A549 (cell line): ENCODE data around the gene TRAM2. TPM values are rescaled to one million over a fixed set of nuclear protein-coding genes. Genes with fewer than 3 reads are reported as not detected.
A peak's percentile ranks its signal among the peaks of the same experiment; 100 is the strongest.

Source experiments
- ATAC-seq, 2 experiments: fragments of 200-7000 bp in 1 of 2; fragments of >200 bp in 1 of 2; cut with Nextera tagmentation in 1 of 2; cut with Tn5 transposase in 1 of 2; 3 replicates each; pipeline versions ENCODE4 v1.8.0 to v1.9.1; 2018 to 2020; ENCODE audit warnings: mild to moderate bottlenecking in 1 of 2, moderate library complexity in 1 of 2
- CTCF ChIA-PET: fragments of 300-600 bp; sonication (Branson Sonifier 250); formaldehyde crosslinking; extraction: SDS; loops from one replicate; lab custom pipeline; 2021; ENCODE audit warnings: antibody characterized with exemption, inconsistent platforms; lab: Yijun Ruan, JAX
- POLR2A ChIA-PET: fragments of 350-600 bp; formaldehyde crosslinking; extraction: SDS; loops from one replicate; lab custom pipeline; 2021; ENCODE audit warnings: antibody characterized with exemption, inconsistent platforms; lab: Yijun Ruan, JAX
- DNase-seq, 2 experiments: peaks; one replicate each; pipeline versions ENCODE4 v3.0.0 to v3.0.0-alpha.2; 2011 to 2016; ENCODE audit warnings: low read depth in 1 of 2, low spot score in 1 of 2
- FAIRE-seq: peaks from 2 replicates; lab custom pipeline; 2011; peaks lifted over from hg19 to GRCh38; lab: Jason Lieb, UNC
- H3K27ac ChIP-seq, 2 experiments: fragments of >200 bp; sonication (Bioruptor Twin); formaldehyde crosslinking; 3 replicates each; pipeline ENCODE4 v1.5.1; 2016 to 2017
- H3K4me1 ChIP-seq: fragments of >200 bp; sonication (Bioruptor Twin); formaldehyde crosslinking; 3 replicates; pipeline ENCODE4 v1.6.1; 2016
- H3K4me2 ChIP-seq: fragments of >200 bp; sonication (Bioruptor Twin); formaldehyde crosslinking; 3 replicates; pipeline ENCODE4 v1.6.1; 2016
- H3K4me3 ChIP-seq: fragments of >200 bp; sonication (Bioruptor Twin); formaldehyde crosslinking; 3 replicates; pipeline ENCODE4 v1.5.1; 2016
- H3K9me3 ChIP-seq: fragments of >200 bp; sonication (Bioruptor Twin); formaldehyde crosslinking; 3 replicates; pipeline ENCODE4 v1.6.1; 2016
- CEBPB ChIP-seq, 2 experiments: fragments of >200 bp in 1 of 2; sonication (Bioruptor Twin) in 1 of 2; formaldehyde crosslinking in 1 of 2; IDR thresholded peaks; 2 replicates each; pipeline ENCODE4 v1.6.1; 2012 to 2016
- CTCF ChIP-seq: fragments of >200 bp; sonication (Bioruptor Twin); formaldehyde crosslinking; IDR thresholded peaks from 3 replicates; pipeline ENCODE4 v1.5.1; 2016
- EHF ChIP-seq: fragments of 250-450 bp; sonication (Bioruptor Pico); IDR thresholded peaks from 2 replicates; pipeline ENCODE4 v1.5.0; 2020; ENCODE audit warnings: mild to moderate bottlenecking
- EP300 ChIP-seq, 2 experiments: fragments of >200 bp; sonication (Bioruptor Twin); formaldehyde crosslinking; IDR thresholded peaks; 2 replicates in 1 of 2; 3 replicates in 1 of 2; pipeline ENCODE4 v1.6.1; 2016 to 2017
- FOSB ChIP-seq: fragments of 250-450 bp; sonication (Bioruptor Pico); IDR thresholded peaks from 2 replicates; pipeline ENCODE4 v1.5.0; 2020; ENCODE audit warnings: mild to moderate bottlenecking, moderate library complexity
- FOSL2 ChIP-seq, 2 experiments: fragments of 450-650 bp in 1 of 2; fragments of >200 bp in 1 of 2; sonication (Bioruptor Twin) in 1 of 2; formaldehyde crosslinking; IDR thresholded peaks; 2 replicates each; pipeline versions ENCODE4 v1.5.0 to v1.6.1; 2016 to 2020; ENCODE audit warnings: mild to moderate bottlenecking in 1 of 2, moderate library complexity in 1 of 2
- GATA3 ChIP-seq: IDR thresholded peaks from 2 replicates; pipeline ENCODE4 v1.6.1; 2012; ENCODE audit warnings: borderline replicate concordance
- HDAC2 ChIP-seq: fragments of 200-600 bp; sonication (generic); IDR thresholded peaks from 2 replicates; pipeline ENCODE4 v1.6.1; 2016
- HMGXB4 ChIP-seq: fragments of 250-450 bp; sonication (Bioruptor Pico); IDR thresholded peaks from 2 replicates; pipeline ENCODE4 v1.5.0; 2021; ENCODE audit warnings: mild to moderate bottlenecking, moderate library complexity, borderline replicate concordance
- HOXA7 ChIP-seq: fragments of 250-450 bp; sonication (Bioruptor Pico); IDR thresholded peaks from 2 replicates; pipeline ENCODE4 v1.5.0; 2020; ENCODE audit warnings: mild to moderate bottlenecking, moderate library complexity
- MYC ChIP-seq: IDR thresholded peaks from 2 replicates; pipeline ENCODE4 v1.6.1; 2012; ENCODE audit warnings: mild to moderate bottlenecking, inconsistent platforms, low read length, improper control_type of control experiment, borderline replicate concordance
- NFE2L2 ChIP-seq: fragments of 150-350 bp; conservative IDR thresholded peaks from 2 replicates; pipeline ENCODE4 v1.6.1; 2014; ENCODE audit warnings: low read length
- NR3C1 ChIP-seq: fragments of >200 bp; sonication (Bioruptor Twin); formaldehyde crosslinking; IDR thresholded peaks from 3 replicates; pipeline ENCODE4 v1.6.1; 2017
- PHF8 ChIP-seq: fragments of 200-600 bp; sonication (generic); IDR thresholded peaks from 2 replicates; pipeline ENCODE4 v1.6.1; 2016; ENCODE audit warnings: low read depth, mild to moderate bottlenecking, antibody characterized with exemption, moderate library complexity, borderline replicate concordance
- POLR2A ChIP-seq: IDR thresholded peaks from 2 replicates; pipeline ENCODE4 v1.6.1; 2012; ENCODE audit warnings: mild to moderate bottlenecking, low read length
- RAD21 ChIP-seq, 2 experiments: fragments of >200 bp in 1 of 2; sonication (Bioruptor Twin) in 1 of 2; formaldehyde crosslinking in 1 of 2; IDR thresholded peaks in 1 of 2; conservative IDR thresholded peaks in 1 of 2; 2 replicates in 1 of 2; 3 replicates in 1 of 2; pipeline ENCODE4 v1.6.1; 2012 to 2018; ENCODE audit warnings: inconsistent platforms in 1 of 2
- RARB ChIP-seq: fragments of 250-450 bp; sonication (Bioruptor Pico); IDR thresholded peaks from 2 replicates; pipeline ENCODE4 v1.8.0; 2021; ENCODE audit warnings: mild to moderate bottlenecking, moderate library complexity
- RCOR1 ChIP-seq: fragments of 150-350 bp; IDR thresholded peaks from 2 replicates; pipeline ENCODE4 v1.6.1; 2014; ENCODE audit warnings: antibody characterized with exemption, low read length, low read depth
- RFX5 ChIP-seq: fragments of 450-650 bp; IDR thresholded peaks from 2 replicates; pipeline ENCODE4 v1.7.1; 2014; ENCODE audit warnings: antibody characterized with exemption, mild to moderate bottlenecking, moderate library complexity
- SMC3 ChIP-seq: fragments of >200 bp; sonication (Bioruptor Twin); formaldehyde crosslinking; IDR thresholded peaks from 3 replicates; pipeline ENCODE4 v1.6.1; 2018; ENCODE audit warnings: inconsistent platforms
- TP53 ChIP-seq: fragments of 250-450 bp; sonication (Bioruptor Pico); IDR thresholded peaks from 2 replicates; pipeline ENCODE4 v1.5.0; 2021; ENCODE audit warnings: mild to moderate bottlenecking, moderate library complexity
- ZNF302 ChIP-seq: fragments of 250-450 bp; sonication (Bioruptor Pico); IDR thresholded peaks from 2 replicates; pipeline ENCODE4 v1.9.0; 2021; ENCODE audit warnings: inconsistent platforms, mild to moderate bottlenecking, moderate library complexity
- ZSCAN20 ChIP-seq: fragments of 250-450 bp; sonication (Bioruptor Pico); IDR thresholded peaks from 2 replicates; pipeline ENCODE4 v1.8.0; 2022; ENCODE audit warnings: mild to moderate bottlenecking, moderate library complexity
- whole genome bisulfite sequencing: methylation state at CpG from one replicate; pipeline ENCODE4 v1.1.6; 2017; ENCODE audit errors: missing lambda C conversion rate; 5-methylcytosine and 5-hydroxymethylcytosine counted together
- polyA plus RNA-seq, 4 experiments: library from polyadenylated mRNA; depleted of rRNA in 3 of 4; stranded (reverse); fragments of >200 nt; fragmentation: RNase III in 1 of 4; extraction: RNeasy Plus Mini Kit Qiagen cat#74134 plus additional on column Dnase treatment in 1 of 4; gene quantifications; 2 replicates in 3 of 4; 3 replicates in 1 of 4; pipeline ENCODE4 v1.2.3, GENCODE V29; 2011 to 2017
- TF ChIP-seq, protein P1 (sequence below): IDR thresholded peaks from 2 replicates; pipeline ENCODE4 v1.6.1; 2012; ENCODE audit warnings: low read depth, borderline replicate concordance
- TF ChIP-seq, protein P2 (sequence below): IDR thresholded peaks from 2 replicates; pipeline ENCODE4 v1.6.1; 2012
- TF ChIP-seq, protein P3 (sequence below): fragments of 150-350 bp; IDR thresholded peaks from 2 replicates; pipeline ENCODE4 v1.6.1; 2014; ENCODE audit warnings: low read depth, mild to moderate bottlenecking, low read length
- TF ChIP-seq, protein P4 (sequence below): fragments of >200 bp; sonication (Bioruptor Twin); formaldehyde crosslinking; IDR thresholded peaks from 2 replicates; pipeline ENCODE4 v1.6.1; 2016

TRAM2 gene
- polyA plus RNA-seq, 2 of the 4 experiments (the other 2 are of a cell fraction) = 16.4 to 25.4 TPM

- ChIA-PET POLR2A (interaction anchor here (0.8 to 2.8 kb wide), 8 partner anchors 10 to 157 kb away, joined by 3 to 19 read pairs (median 6); partner anchors contain the start of gene EFHC1), CTCF (interaction anchor here (0.6 to 3.4 kb wide), 24 partner anchors 8 to 490 kb away, joined by 3 to 29 read pairs (median 4); no protein-coding TSS in a partner anchor)
- peak overlapping the region; percentile 95 to 100 for H3K27ac ChIP-seq
- H3K4me3 ChIP-seq = peak overlapping the region; percentile 69
- DNase-seq = peak; percentile 67 to 84
- no peaks in the 10 kb centered on the region for H3K9me3 ChIP-seq
- FAIRE-seq = no peak
- TF ChIP-seq RAD21 (conservative IDR thresholded peaks at IDR 0.05 in 1 of 2, IDR thresholded peaks at IDR 0.05 in 1 of 2) = peak in 1 of 2 experiments; percentile 52
- TF ChIP-seq TP53 (CRISPR knock-in tag) = no peak
- TF ChIP-seq, protein P1, sequence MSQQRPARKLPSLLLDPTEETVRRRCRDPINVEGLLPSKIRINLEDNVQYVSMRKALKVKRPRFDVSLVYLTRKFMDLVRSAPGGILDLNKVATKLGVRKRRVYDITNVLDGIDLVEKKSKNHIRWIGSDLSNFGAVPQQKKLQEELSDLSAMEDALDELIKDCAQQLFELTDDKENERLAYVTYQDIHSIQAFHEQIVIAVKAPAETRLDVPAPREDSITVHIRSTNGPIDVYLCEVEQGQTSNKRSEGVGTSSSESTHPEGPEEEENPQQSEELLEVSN = 0 out of 2 replicates have a peak, but pooled peaks have one; percentile 33
- no peak for TF ChIP-seq RFX5
- TF ChIP-seq NFE2L2 = no peak
- no peak for TF ChIP-seq RCOR1
- peak; percentile 53 for TF ChIP-seq CTCF
- TF ChIP-seq POLR2A = peak; percentile 47
- TF ChIP-seq SMC3 = peak; percentile 50; the same call in 2 of the 3 replicates
- 0 out of 2 replicates have a peak, but pooled peaks have one; percentile 6 for TF ChIP-seq GATA3
- TF ChIP-seq, protein P2, sequence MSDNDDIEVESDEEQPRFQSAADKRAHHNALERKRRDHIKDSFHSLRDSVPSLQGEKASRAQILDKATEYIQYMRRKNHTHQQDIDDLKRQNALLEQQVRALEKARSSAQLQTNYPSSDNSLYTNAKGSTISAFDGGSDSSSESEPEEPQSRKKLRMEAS = peak; percentile 58
- TF ChIP-seq ZNF302 (CRISPR knock-in tag) = no peak
- WGBS = 0% methylated on average over 13 of the region's 51 CpGs
- peaks cover 39% of the 10 kb centered on the region for H3K4me1 ChIP-seq
- peak overlapping the region; percentile 97 for H3K4me2 ChIP-seq
- ATAC-seq = peak; percentile 92
These were observed 353 bp downstream of the TRAM2 start for GRCh38 chr6:52576392-52577021.

DNA sequence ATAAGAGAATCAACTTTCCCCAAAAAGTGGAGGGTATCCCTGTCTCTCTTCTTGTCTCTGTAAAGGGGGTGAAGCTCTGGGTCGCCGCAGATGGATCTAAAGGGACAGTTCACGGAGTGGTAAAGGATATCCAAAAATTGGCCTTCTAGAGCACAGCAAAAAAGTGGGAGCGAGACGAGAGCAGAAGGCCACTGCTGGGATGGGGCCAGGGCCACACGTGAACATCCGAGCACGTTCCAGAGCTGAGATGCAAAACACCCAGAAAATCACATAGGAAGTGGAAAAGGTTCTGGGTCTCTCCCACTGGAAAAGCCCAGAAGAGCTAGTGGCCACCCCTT, 837 bp downstream of the TRAM2 start:
- DNase-seq = no peak

GRCh38 chr6:52575502-52575892, 1.4 kb downstream of the TRAM2 start:
- H3K27ac ChIP-seq = peak overlapping the region; percentile 95 to 100; a peak in 5 of 6 replicates
- no peak for FAIRE-seq
- POLR2A ChIA-PET = interaction anchor here (1.3 to 2.8 kb wide), 2 partner anchors 20 to 156 kb away, joined by 10 to 14 read pairs; partner anchors contain the start of gene EFHC1
- no peak for TF ChIP-seq HMGXB4 (CRISPR knock-in tag)
- TF ChIP-seq FOSL2 (IDR thresholded peaks at IDR 0.05) = no peak
- no peak for TF ChIP-seq FOSL2 (CRISPR knock-in tag; IDR thresholded peaks at IDR 0.05)
- TF ChIP-seq RARB = no peak
- TF ChIP-seq, protein P3, sequence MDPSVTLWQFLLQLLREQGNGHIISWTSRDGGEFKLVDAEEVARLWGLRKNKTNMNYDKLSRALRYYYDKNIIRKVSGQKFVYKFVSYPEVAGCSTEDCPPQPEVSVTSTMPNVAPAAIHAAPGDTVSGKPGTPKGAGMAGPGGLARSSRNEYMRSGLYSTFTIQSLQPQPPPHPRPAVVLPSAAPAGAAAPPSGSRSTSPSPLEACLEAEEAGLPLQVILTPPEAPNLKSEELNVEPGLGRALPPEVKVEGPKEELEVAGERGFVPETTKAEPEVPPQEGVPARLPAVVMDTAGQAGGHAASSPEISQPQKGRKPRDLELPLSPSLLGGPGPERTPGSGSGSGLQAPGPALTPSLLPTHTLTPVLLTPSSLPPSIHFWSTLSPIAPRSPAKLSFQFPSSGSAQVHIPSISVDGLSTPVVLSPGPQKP = no peak
- no peak for TF ChIP-seq ZSCAN20
- no peak for TF ChIP-seq HDAC2
- TF ChIP-seq NR3C1 = no peak
- TF ChIP-seq, protein P1 = no peak
- TF ChIP-seq HOXA7 (CRISPR knock-in tag) = no peak
- no peak for TF ChIP-seq MYC
- no peak for TF ChIP-seq EHF
- TF ChIP-seq, protein P4, sequence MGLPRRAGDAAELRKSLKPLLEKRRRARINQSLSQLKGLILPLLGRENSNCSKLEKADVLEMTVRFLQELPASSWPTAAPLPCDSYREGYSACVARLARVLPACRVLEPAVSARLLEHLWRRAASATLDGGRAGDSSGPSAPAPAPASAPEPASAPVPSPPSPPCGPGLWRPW = no peak
- TF ChIP-seq CEBPB (IDR thresholded peaks at IDR 0.05) = no peak
- TF ChIP-seq PHF8 = no peak

More for the DNA sequence above, 837 bp downstream of the TRAM2 start:
- peak overlapping the region; percentile 97 for H3K4me2 ChIP-seq
- H3K4me1 ChIP-seq = peaks cover 39% of the 10 kb centered on the region
- peak overlapping the region; percentile 95 to 100 for H3K27ac ChIP-seq
- no peak; a peak in 1 of 6 replicates for ATAC-seq
- 0 out of 2 replicates have a peak, but pooled peaks have one; percentile 8 for TF ChIP-seq GATA3
- TF ChIP-seq FOSB (CRISPR knock-in tag) = no peak
- TF ChIP-seq EP300 (IDR thresholded peaks at IDR 0.05) = no peak
- peak overlapping the region; percentile 69 for H3K4me3 ChIP-seq
- ChIA-PET CTCF (interaction anchor here (0.6 to 3.4 kb wide), 21 partner anchors 9 to 490 kb away, joined by 3 to 29 read pairs (median 4); no protein-coding TSS in a partner anchor), POLR2A (interaction anchor here (0.8 to 2.8 kb wide), 8 partner anchors 9 to 156 kb away, joined by 3 to 19 read pairs (median 6); partner anchors contain the start of gene EFHC1)
- H3K9me3 ChIP-seq = no peaks in the 10 kb centered on the region
- no peak for FAIRE-seq
- 33% methylated on average over 7 of the region's 8 CpGs for WGBS

More at GRCh38 chr6:52575502-52575892, 1.4 kb downstream of the TRAM2 start:
- WGBS = 78% methylated on average over 10 of the region's 10 CpGs
- ATAC-seq (no peak), DNase-seq (no peak)
- peaks cover 39% of the 10 kb centered on the region for H3K4me1 ChIP-seq
- no peaks in the 10 kb centered on the region for H3K9me3 ChIP-seq
- peak overlapping the region; percentile 69 for H3K4me3 ChIP-seq
- CTCF ChIA-PET = interaction anchor here (0.8 to 3.4 kb wide), 15 partner anchors 8 to 159 kb away, joined by 3 to 29 read pairs (median 6); no protein-coding TSS in a partner anchor
- H3K4me2 ChIP-seq = peak overlapping the region; percentile 97
